Fibroblast of skin of back (primary cell): Measurements from ENCODE around the gene ZBED3.

Experiments
- DNase-seq: peaks from one replicate; pipeline ENCODE4 v3.0.0-alpha.2; 2013

ZBED3 gene

GRCh38 chr5:77076961-77077828 is 9.9 kb downstream of the ZBED3 start:
- DNase-seq = peak; percentile 65

- no peak for DNase-seq
These were observed 12.3 kb downstream of the ZBED3 start for GRCh38 chr5:77074745-77075144.

GRCh38 chr5:77073667-77074066 is 13.4 kb downstream of the ZBED3 start:
- DNase-seq = no peak

- DNase-seq = no peak
These were observed 20.2 kb downstream of the ZBED3 start for GRCh38 chr5:77066823-77067442.

- no peak for DNase-seq
These were observed 20.9 kb downstream of the ZBED3 start for GRCh38 chr5:77066184-77066583.

- no peak for DNase-seq
These were observed 21.8 kb downstream of the ZBED3 start for GRCh38 chr5:77065256-77065655.

GRCh38 chr5:77064040-77064439 is 23.0 kb downstream of the ZBED3 start:
- no peak for DNase-seq

GRCh38 chr5:77046416-77047073 is 40.5 kb downstream of the ZBED3 start:
- no peak for DNase-seq

GRCh38 chr5:77035950-77036349 is 51.1 kb downstream of the ZBED3 start:
- DNase-seq = no peak

- DNase-seq = no peak
These were observed 53.7 kb downstream of the ZBED3 start for GRCh38 chr5:77033338-77033737.

GRCh38 chr5:77032635-77033034 is 54.5 kb downstream of the ZBED3 start:
- no peak for DNase-seq

GRCh38 chr5:77031891-77032290 is 55.2 kb downstream of the ZBED3 start:
- no peak for DNase-seq

- DNase-seq = peak; percentile 95
These were observed 56.7 kb downstream of the ZBED3 start, which contains the start of gene AGGF1 for GRCh38 chr5:77030097-77031071. Gene AGGF1 (plus strand): TSS chr5:77030404. CDS start chr5:77030767, 363 bp downstream.

GRCh38 chr5:77029376-77029885 is 57.7 kb downstream of the ZBED3 start:
- DNase-seq = no peak

- no peak for DNase-seq
These were observed 58.3 kb downstream of the ZBED3 start for GRCh38 chr5:77028631-77029375.

- no peak for DNase-seq
These were observed 62.6 kb downstream of the ZBED3 start for GRCh38 chr5:77024490-77024889.

GRCh38 chr5:77022511-77023417 is 64.3 kb downstream of the ZBED3 start:
- DNase-seq = no peak
